Tibial nerve (tissue), 4 donors: Measurements from ENCODE around the gene SPATC1L.

ENCODE experiments used
- CTCF ChIP-seq, 5 experiments: fragments of 200-600 bp in 3 of 5; fragments of 450-650 bp in 2 of 5; sonication (generic) in 3 of 5; IDR thresholded peaks; one replicate each; pipeline ENCODE4 v1.5.1; 2016 to 2019; ENCODE audit warnings: antibody characterized with exemption in 5 of 5, mild to moderate bottlenecking in 3 of 5, moderate library complexity in 2 of 5
- EP300 ChIP-seq, 2 donors: sonication (generic); formaldehyde crosslinking; IDR thresholded peaks; one replicate each; pipeline ENCODE4 v1.6.1; 2017; ENCODE audit warnings: antibody characterized with exemption in 2 of 2, mild to moderate bottlenecking in 1 of 2
- POLR2A ChIP-seq, 2 donors: fragments of 450-650 bp; IDR thresholded peaks; one replicate each; pipeline ENCODE4 v1.6.1; 2017; ENCODE audit warnings: antibody characterized with exemption in 2 of 2, mild to moderate bottlenecking in 2 of 2, moderate library complexity in 2 of 2

- TF ChIP-seq EP300 (IDR thresholded peaks at IDR 0.05) (no peak), POLR2A (IDR thresholded peaks at IDR 0.05) (no peak), CTCF (IDR thresholded peaks at IDR 0.05) (no peak)
These were observed 24.8 kb upstream of the SPATC1L start for GRCh38 chr21:46208761-46209721.
